Loucy (cell line): ENCODE measurements around the gene CH25H.

Experiments
- H2AFZ ChIP-seq: fragments of 200-600 bp; sonication (generic); 2 replicates; pipeline ENCODE4 v1.6.0; 2016; ENCODE audit warnings: antibody characterized with exemption, mild to moderate bottlenecking, low read length, moderate library complexity
- H3F3A ChIP-seq: fragments of 200-600 bp; 2 replicates; pipeline ENCODE4 v1.6.0; 2016; ENCODE audit warnings: antibody characterized with exemption, low read depth, mild to moderate bottlenecking
- H3K27me3 ChIP-seq: fragments of 200-600 bp; sonication (generic); 2 replicates; pipeline ENCODE4 v1.6.1; 2014; ENCODE audit warnings: low read length, mild to moderate bottlenecking; ENCODE audit not compliant: insufficient read depth, poor library complexity, severe bottlenecking
- H3K36me3 ChIP-seq: fragments of 200-600 bp; sonication (generic); 2 replicates; pipeline ENCODE4 v1.6.1; 2016; ENCODE audit warnings: low read length; ENCODE audit not compliant: insufficient read depth
- H3K4me1 ChIP-seq: fragments of 200-600 bp; sonication (generic); 2 replicates; pipeline ENCODE4 v1.5.1; 2014; ENCODE audit warnings: low read length, mild to moderate bottlenecking; ENCODE audit not compliant: insufficient read depth, poor library complexity, severe bottlenecking
- H3K4me2 ChIP-seq: fragments of 200-600 bp; sonication (generic); 2 replicates; pipeline ENCODE4 v1.6.0; 2014; ENCODE audit warnings: antibody characterized with exemption, low read length, low read depth, mild to moderate bottlenecking; ENCODE audit not compliant: poor library complexity, severe bottlenecking
- H3K4me3 ChIP-seq: fragments of 200-600 bp; sonication (generic); 2 replicates; pipeline ENCODE4 v1.5.1; 2014; ENCODE audit warnings: low read length, mild to moderate bottlenecking, mixed read lengths; ENCODE audit not compliant: poor library complexity, severe bottlenecking
- H3K79me2 ChIP-seq: fragments of 200-600 bp; sonication (generic); 2 replicates; pipeline ENCODE4 v1.6.1; 2014; ENCODE audit warnings: low read length; ENCODE audit not compliant: insufficient read depth
- H3K9ac ChIP-seq: fragments of 200-600 bp; sonication (generic); 2 replicates; pipeline ENCODE4 v1.6.0; 2014; ENCODE audit warnings: mild to moderate bottlenecking, low read depth, low read length, moderate library complexity; ENCODE audit not compliant: poor library complexity, severe bottlenecking
- H3K9me2 ChIP-seq: fragments of 200-600 bp; sonication (generic); replicated peaks from 2 replicates; pipeline ENCODE4 v1.6.1; 2016; ENCODE audit warnings: low read depth, low read length, mixed read lengths
- H3K9me3 ChIP-seq: fragments of 200-600 bp; sonication (generic); 2 replicates; pipeline ENCODE4 v1.6.1; 2014; ENCODE audit warnings: mild to moderate bottlenecking, antibody characterized with exemption, low read length, low read depth; ENCODE audit not compliant: insufficient read depth
- H4K20me1 ChIP-seq: fragments of 200-600 bp; sonication (generic); 2 replicates; pipeline ENCODE4 v1.6.0; 2014; ENCODE audit warnings: antibody characterized with exemption, low read length, mild to moderate bottlenecking; ENCODE audit not compliant: insufficient read depth, poor library complexity, severe bottlenecking
- EZH2phosphoT487 ChIP-seq: fragments of 200-600 bp; IDR thresholded peaks from 2 replicates; pipeline ENCODE4 v1.6.1; 2018; ENCODE audit warnings: antibody characterized with exemption, mild to moderate bottlenecking, moderate library complexity, borderline replicate concordance
- TF ChIP-seq, protein P1 (sequence below): fragments of 200-600 bp; sonication (generic); conservative IDR thresholded peaks from 2 replicates; pipeline ENCODE4 v1.5.1; 2014; ENCODE audit warnings: mild to moderate bottlenecking, antibody characterized with exemption, low read length

The CH25H gene

DNA sequence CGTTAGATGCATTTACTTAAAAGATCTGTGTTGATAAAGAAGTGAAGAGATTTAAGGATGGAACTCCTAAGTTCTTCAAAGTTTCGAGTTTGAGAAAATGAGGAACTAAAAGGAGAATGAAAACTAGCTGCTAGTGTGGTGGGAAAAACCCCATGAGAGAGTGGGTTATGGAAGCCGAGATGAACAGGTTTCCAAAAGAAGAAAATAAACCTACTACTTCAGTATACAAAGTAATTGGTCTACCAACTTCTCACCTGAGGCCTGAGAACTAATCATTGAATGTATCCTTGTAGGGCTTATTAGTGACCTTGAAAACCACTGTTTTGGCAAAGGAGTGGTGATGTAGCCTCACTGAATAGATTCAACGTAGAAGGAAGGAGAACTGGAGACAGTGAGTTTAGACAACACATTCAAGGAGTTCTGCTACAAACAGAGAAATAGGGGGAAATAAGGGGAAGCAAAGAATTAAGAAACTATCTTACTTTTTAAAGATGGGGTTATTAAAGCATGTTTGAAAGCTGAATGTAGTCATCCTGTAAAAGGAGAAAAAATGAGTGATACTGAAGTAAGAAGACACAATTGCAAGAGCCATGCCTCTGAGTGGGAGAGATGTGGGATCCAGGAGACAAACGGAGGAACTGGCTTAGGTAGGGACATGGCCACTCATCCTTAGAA lies 50.8 kb downstream of the CH25H start:
- Histone ChIP-seq H3F3A (no peaks in the 10 kb centered on the region), H4K20me1 (no peaks in the 10 kb centered on the region), H3K9me3 (no peaks in the 10 kb centered on the region), H2AFZ (no peak overlapping the region), H3K4me3 (no peak overlapping the region), H3K36me3 (no peaks in the 10 kb centered on the region), H3K27me3 (no peaks in the 10 kb centered on the region), H3K9ac (no peak overlapping the region), H3K9me2 (no peaks in the 10 kb centered on the region), H3K79me2 (no peaks in the 10 kb centered on the region), H3K4me2 (no peak overlapping the region), H3K4me1 (peaks cover 3% of the 10 kb centered on the region)
- TF ChIP-seq EZH2phosphoT487, result no peak
- TF ChIP-seq, protein P1, sequence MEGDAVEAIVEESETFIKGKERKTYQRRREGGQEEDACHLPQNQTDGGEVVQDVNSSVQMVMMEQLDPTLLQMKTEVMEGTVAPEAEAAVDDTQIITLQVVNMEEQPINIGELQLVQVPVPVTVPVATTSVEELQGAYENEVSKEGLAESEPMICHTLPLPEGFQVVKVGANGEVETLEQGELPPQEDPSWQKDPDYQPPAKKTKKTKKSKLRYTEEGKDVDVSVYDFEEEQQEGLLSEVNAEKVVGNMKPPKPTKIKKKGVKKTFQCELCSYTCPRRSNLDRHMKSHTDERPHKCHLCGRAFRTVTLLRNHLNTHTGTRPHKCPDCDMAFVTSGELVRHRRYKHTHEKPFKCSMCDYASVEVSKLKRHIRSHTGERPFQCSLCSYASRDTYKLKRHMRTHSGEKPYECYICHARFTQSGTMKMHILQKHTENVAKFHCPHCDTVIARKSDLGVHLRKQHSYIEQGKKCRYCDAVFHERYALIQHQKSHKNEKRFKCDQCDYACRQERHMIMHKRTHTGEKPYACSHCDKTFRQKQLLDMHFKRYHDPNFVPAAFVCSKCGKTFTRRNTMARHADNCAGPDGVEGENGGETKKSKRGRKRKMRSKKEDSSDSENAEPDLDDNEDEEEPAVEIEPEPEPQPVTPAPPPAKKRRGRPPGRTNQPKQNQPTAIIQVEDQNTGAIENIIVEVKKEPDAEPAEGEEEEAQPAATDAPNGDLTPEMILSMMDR, result no peak
